Thyroid gland (tissue), 4 donors: ENCODE results near the gene ST7. TPM values are rescaled to one million over a fixed set of nuclear protein-coding genes. Genes with fewer than 3 reads are reported as not detected.

Source experiments
- DNase-seq, 2 donors: peaks; one replicate each; pipeline ENCODE4 v3.0.0-alpha.2; 2019
- H3K27ac ChIP-seq, 3 donors: fragments of 200-600 bp; sonication (generic); 1 replicate in 2 of 3; 2 replicates in 1 of 3; pipeline ENCODE4 v1.5.1; 2016 to 2019; ENCODE audit warnings: mild to moderate bottlenecking in 1 of 3, moderate library complexity in 1 of 3
- H3K27me3 ChIP-seq: fragments of 200-600 bp; sonication (generic); one replicate; pipeline ENCODE4 v1.5.1; 2019
- H3K36me3 ChIP-seq, 2 donors: fragments of 200-600 bp; sonication (generic); one replicate each; pipeline ENCODE4 v1.5.1; 2016 to 2019
- H3K4me1 ChIP-seq, 2 donors: fragments of 200-600 bp; sonication (generic); one replicate each; pipeline ENCODE4 v1.5.1; 2017 to 2019
- H3K4me3 ChIP-seq, 3 donors: fragments of 200-600 bp; sonication (generic); replicated peaks in 1 of 3; 1 replicate in 2 of 3; 2 replicates in 1 of 3; pipeline ENCODE4 v1.5.1; 2016; ENCODE audit warnings: mild to moderate bottlenecking in 1 of 3
- H3K9me3 ChIP-seq: fragments of 200-600 bp; sonication (generic); one replicate; pipeline ENCODE4 v1.5.1; 2017
- POLR2A ChIP-seq, 2 donors: fragments of 450-650 bp; IDR thresholded peaks; one replicate each; pipeline ENCODE4 v1.6.1; 2017; ENCODE audit warnings: antibody characterized with exemption in 2 of 2, mild to moderate bottlenecking in 2 of 2, moderate library complexity in 1 of 2
- WGBS, 2 donors: methylation state at CpG; one replicate each; pipeline ENCODE4 v1.1.5; 2017; 5-methylcytosine and 5-hydroxymethylcytosine counted together
- intact Hi-C: fragments of 100-400 bp; cut with DNase I; formaldehyde crosslinking; loops from one replicate; pipeline ENCODE4 v1.15.1; 2023
- total RNA-seq, 4 donors: library from RNA; depleted of rRNA; stranded (reverse); fragments of >200 nt; gene quantifications; one replicate each; pipeline ENCODE4 v1.2.3, GENCODE V29; 2016
- TF ChIP-seq, protein P1 (sequence below), 6 experiments: fragments of 200-600 bp in 3 of 6; fragments of 450-650 bp in 3 of 6; sonication (generic) in 3 of 6; IDR thresholded peaks; one replicate each; pipeline ENCODE4 v1.5.1; 2016 to 2019; ENCODE audit warnings: antibody characterized with exemption in 6 of 6, mild to moderate bottlenecking in 2 of 6, inconsistent platforms in 1 of 6, moderate library complexity in 1 of 6

The ST7 gene
- total RNA-seq, 4 donors from 2014 or later: 62.8 to 75.1 (median 66.7) TPM

- intact Hi-C loops: no loop called here
- Histone ChIP-seq H3K9me3 (no peaks in the 10 kb centered on the region), H3K27me3 (no peaks in the 10 kb centered on the region), H3K36me3 (no peaks in the 10 kb centered on the region), H3K4me3 (no peak overlapping the region), H3K4me1 (no peaks in the 10 kb centered on the region), H3K27ac (no peak overlapping the region)
- 91 to 92% methylated on average over 4 of the region's 4 CpGs for WGBS, 2 donors
- no peak for TF ChIP-seq POLR2A (IDR thresholded peaks at IDR 0.05)
- TF ChIP-seq, protein P1, sequence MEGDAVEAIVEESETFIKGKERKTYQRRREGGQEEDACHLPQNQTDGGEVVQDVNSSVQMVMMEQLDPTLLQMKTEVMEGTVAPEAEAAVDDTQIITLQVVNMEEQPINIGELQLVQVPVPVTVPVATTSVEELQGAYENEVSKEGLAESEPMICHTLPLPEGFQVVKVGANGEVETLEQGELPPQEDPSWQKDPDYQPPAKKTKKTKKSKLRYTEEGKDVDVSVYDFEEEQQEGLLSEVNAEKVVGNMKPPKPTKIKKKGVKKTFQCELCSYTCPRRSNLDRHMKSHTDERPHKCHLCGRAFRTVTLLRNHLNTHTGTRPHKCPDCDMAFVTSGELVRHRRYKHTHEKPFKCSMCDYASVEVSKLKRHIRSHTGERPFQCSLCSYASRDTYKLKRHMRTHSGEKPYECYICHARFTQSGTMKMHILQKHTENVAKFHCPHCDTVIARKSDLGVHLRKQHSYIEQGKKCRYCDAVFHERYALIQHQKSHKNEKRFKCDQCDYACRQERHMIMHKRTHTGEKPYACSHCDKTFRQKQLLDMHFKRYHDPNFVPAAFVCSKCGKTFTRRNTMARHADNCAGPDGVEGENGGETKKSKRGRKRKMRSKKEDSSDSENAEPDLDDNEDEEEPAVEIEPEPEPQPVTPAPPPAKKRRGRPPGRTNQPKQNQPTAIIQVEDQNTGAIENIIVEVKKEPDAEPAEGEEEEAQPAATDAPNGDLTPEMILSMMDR (IDR thresholded peaks at IDR 0.05): no peak
- no peak for DNase-seq
Measured at GRCh38 chr7:117230276-117231046, 277.2 kb downstream of the ST7 start.

- H3K4me3 ChIP-seq: no peak overlapping the region
- intact Hi-C loops: no loop called here
- H3K36me3 ChIP-seq: no peaks in the 10 kb centered on the region
- H3K9me3 ChIP-seq: no peaks in the 10 kb centered on the region
- no peaks in the 10 kb centered on the region for H3K27me3 ChIP-seq
- 81 to 88% methylated on average over 3 of the region's 3 CpGs for WGBS, 2 donors
- no peak overlapping the region for H3K27ac ChIP-seq
- DNase-seq: no peak
- H3K4me1 ChIP-seq: no peaks in the 10 kb centered on the region
- TF ChIP-seq POLR2A (IDR thresholded peaks at IDR 0.05): no peak
Measured at GRCh38 chr7:117231047-117231359, 277.7 kb downstream of the ST7 start.

- WGBS, 2 donors: 74 to 76% methylated on average over 5 of the region's 5 CpGs
- Histone ChIP-seq H3K4me3 (no peak overlapping the region), H3K36me3 (no peaks in the 10 kb centered on the region), H3K27me3 (no peaks in the 10 kb centered on the region), H3K9me3 (no peaks in the 10 kb centered on the region), H3K4me1 (no peaks in the 10 kb centered on the region), H3K27ac (no peak overlapping the region)
- no peak for TF ChIP-seq POLR2A (IDR thresholded peaks at IDR 0.05)
- TF ChIP-seq, protein P1 (IDR thresholded peaks at IDR 0.05): no peak
- intact Hi-C loops: no loop called here
- no peak for DNase-seq
Measured at GRCh38 chr7:117237646-117238045, 284.3 kb downstream of the ST7 start.

DNA sequence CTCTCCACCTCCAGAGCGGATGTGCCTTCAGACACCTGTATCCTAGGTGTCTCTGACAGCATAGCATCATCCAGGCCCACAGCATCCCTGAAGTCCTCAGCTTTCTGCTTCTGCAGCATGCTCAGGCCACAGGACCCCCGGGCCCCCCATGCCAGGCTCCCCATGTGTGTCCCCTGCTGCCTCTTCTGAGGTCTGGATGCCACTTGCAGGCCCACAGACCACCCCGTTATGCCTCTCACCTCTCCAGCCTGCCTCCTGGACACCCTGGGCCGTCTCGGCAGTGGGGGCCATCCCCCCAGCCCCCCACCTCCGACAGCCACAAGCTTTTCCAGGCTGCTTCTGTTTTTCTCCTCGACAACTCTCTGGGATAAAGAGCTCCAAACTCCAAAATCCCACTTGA is 285.2 kb downstream of the ST7 start:
- intact Hi-C loops: no loop called here
- H3K9me3 ChIP-seq: no peaks in the 10 kb centered on the region
- 86 to 90% methylated on average over 7 of the region's 7 CpGs for WGBS, 2 donors
- DNase-seq: no peak
- no peaks in the 10 kb centered on the region for H3K27me3 ChIP-seq
- H3K36me3 ChIP-seq: no peaks in the 10 kb centered on the region
- no peak overlapping the region for H3K27ac ChIP-seq
- no peak overlapping the region for H3K4me3 ChIP-seq
- H3K4me1 ChIP-seq: no peaks in the 10 kb centered on the region
- TF ChIP-seq, protein P1 (IDR thresholded peaks at IDR 0.05): no peak
- no peak for TF ChIP-seq POLR2A (IDR thresholded peaks at IDR 0.05)

GRCh38 chr7:117238937-117239336 is 285.6 kb downstream of the ST7 start:
- Histone ChIP-seq H3K27ac (no peak overlapping the region), H3K27me3 (no peaks in the 10 kb centered on the region), H3K4me3 (no peak overlapping the region), H3K36me3 (no peaks in the 10 kb centered on the region), H3K9me3 (no peaks in the 10 kb centered on the region), H3K4me1 (no peaks in the 10 kb centered on the region)
- DNase-seq: no peak
- 84 to 92% methylated on average over 7 of the region's 7 CpGs for WGBS, 2 donors
- TF ChIP-seq, protein P1 (IDR thresholded peaks at IDR 0.05): no peak
- no peak for TF ChIP-seq POLR2A (IDR thresholded peaks at IDR 0.05)
- intact Hi-C loops: no loop called here
